GM12878 (cell line): ENCODE results near the gene PIGS. TPM values are rescaled to one million over a fixed set of nuclear protein-coding genes. Genes with fewer than 3 reads are reported as not detected.

Experiments
- ATAC-seq: fragments of 200-7000 bp; cut with Tn5 transposase; 3 replicates; pipeline ENCODE4 v1.9.1; 2020; ENCODE audit warnings: mild to moderate bottlenecking, moderate library complexity
- BruUV-seq: library from RNA; stranded (reverse); fragments of 400-500 nt; replicated peaks from 2 replicates; lab custom pipeline; 2021; lab: Mats Ljungman, UMichigan
- CTCF ChIA-PET: fragments of 300-600 bp; sonication (Branson Sonifier 250); formaldehyde crosslinking; extraction: SDS; loops from one replicate; lab custom pipeline; 2021; ENCODE audit warnings: inconsistent platforms; lab: Yijun Ruan, JAX
- POLR2A ChIA-PET: fragments of 350-600 bp; formaldehyde crosslinking; extraction: SDS; loops from one replicate; lab custom pipeline; 2021; ENCODE audit warnings: inconsistent platforms; lab: Charles Lee
- RAD21 ChIA-PET: fragments of 300-600 bp; sonication (Branson Sonifier 250); formaldehyde crosslinking; loops from one replicate; lab custom pipeline; 2023; ENCODE audit warnings: antibody characterized with exemption; ENCODE audit not compliant: unreplicated experiment; lab: Charles Lee
- SMC1A ChIA-PET: fragments of 300-600 bp; sonication (Branson Sonifier 250); formaldehyde crosslinking; loops from one replicate; lab custom pipeline; 2023; ENCODE audit not compliant: unreplicated experiment, uncharacterized antibody; lab: Charles Lee
- DNase-seq: peaks from one replicate; pipeline ENCODE4 v3.0.0-alpha.2; 2011; ENCODE audit warnings: low read depth, low spot score
- FAIRE-seq: peaks from 3 replicates; lab custom pipeline; 2011; peaks lifted over from hg19 to GRCh38; lab: Jason Lieb, UNC
- H2AFZ ChIP-seq: 2 replicates; pipeline ENCODE4 v1.6.0; 2011; ENCODE audit warnings: low read depth, low read length, control low read depth; ENCODE audit not compliant: control insufficient read depth
- H3K27ac ChIP-seq: 2 replicates; pipeline ENCODE4 v1.5.1; 2011; ENCODE audit warnings: control low read depth; ENCODE audit not compliant: control insufficient read depth, insufficient read depth
- H3K27me3 ChIP-seq, 2 experiments: replicated peaks in 1 of 2; 2 replicates each; pipeline versions ENCODE4 v1.6.0 to v1.6.1; 2011; ENCODE audit warnings: low read length in 1 of 2; ENCODE audit not compliant: control insufficient read depth in 2 of 2, insufficient read depth in 2 of 2
- H3K36me3 ChIP-seq, 2 experiments: 2 replicates each; pipeline ENCODE4 v1.5.1; 2011; ENCODE audit warnings: low read length in 1 of 2; ENCODE audit not compliant: control insufficient read depth in 2 of 2, insufficient read depth in 2 of 2
- H3K4me1 ChIP-seq: 2 replicates; pipeline ENCODE4 v1.6.1; 2011; ENCODE audit warnings: mild to moderate bottlenecking, low read length, moderate library complexity, mixed read lengths; ENCODE audit not compliant: control insufficient read depth, insufficient read depth
- H3K4me2 ChIP-seq: 2 replicates; pipeline ENCODE4 v1.6.0; 2011; ENCODE audit warnings: control low read depth; ENCODE audit not compliant: control insufficient read depth, insufficient read depth
- H3K4me3 ChIP-seq: fragments of 200-600 bp; sonication (generic); 2 replicates; pipeline ENCODE4 v1.5.1; 2016
- H3K79me2 ChIP-seq: 2 replicates; pipeline ENCODE4 v1.6.0; 2011; ENCODE audit warnings: low read length; ENCODE audit not compliant: control insufficient read depth, insufficient read depth
- H3K9ac ChIP-seq: 2 replicates; pipeline ENCODE4 v1.8.0; 2011; ENCODE audit warnings: low read length, control low read depth, mixed read lengths; ENCODE audit not compliant: control insufficient read depth, insufficient read depth
- H3K9me3 ChIP-seq: replicated peaks from 3 replicates; pipeline ENCODE4 v1.5.1; 2011; ENCODE audit warnings: mild to moderate bottlenecking, low read length; ENCODE audit not compliant: control insufficient read depth, insufficient read depth
- H4K20me1 ChIP-seq: 2 replicates; pipeline ENCODE4 v1.6.0; 2011; ENCODE audit not compliant: control insufficient read depth, insufficient read depth
- CBX3 ChIP-seq: fragments of 200-600 bp; sonication (generic); IDR thresholded peaks from 2 replicates; pipeline ENCODE4 v1.6.1; 2016; ENCODE audit warnings: low read depth, borderline replicate concordance
- CEBPZ ChIP-seq: fragments of 150-350 bp; IDR thresholded peaks from 2 replicates; pipeline ENCODE4 v1.6.1; 2016; ENCODE audit warnings: low read depth, low read length
- CUX1 ChIP-seq: IDR thresholded peaks from 2 replicates; pipeline ENCODE4 v1.6.1; 2012; ENCODE audit warnings: improper control_type of control experiment, low read depth, low read length; ENCODE audit not compliant: insufficient replicate concordance
- EP300 ChIP-seq, 2 experiments: fragments of 150-350 bp in 1 of 2; IDR thresholded peaks; 2 replicates each; pipeline ENCODE4 v1.6.1; 2011 to 2012; ENCODE audit warnings: low read depth in 2 of 2, low read length in 2 of 2, borderline replicate concordance in 1 of 2, improper control_type of control experiment in 1 of 2, inconsistent platforms in 1 of 2; ENCODE audit not compliant: control insufficient read depth in 1 of 2
- IRF5 ChIP-seq: fragments of 450-650 bp; IDR thresholded peaks from 2 replicates; pipeline ENCODE4 v1.6.1; 2017; ENCODE audit warnings: borderline replicate concordance
- MEF2B ChIP-seq: fragments of 450-650 bp; IDR thresholded peaks from 2 replicates; pipeline ENCODE4 v1.6.1; 2018; ENCODE audit warnings: mild to moderate bottlenecking, moderate library complexity; ENCODE audit not compliant: partially characterized antibody, poor library complexity, severe bottlenecking
- MTA3 ChIP-seq: IDR thresholded peaks from 2 replicates; pipeline ENCODE4 v1.6.1; 2012; ENCODE audit warnings: low read length, inconsistent platforms, borderline replicate concordance
- NFXL1 ChIP-seq: fragments of 450-650 bp; IDR thresholded peaks from 2 replicates; pipeline ENCODE4 v1.6.1; 2017; ENCODE audit warnings: antibody characterized with exemption, mild to moderate bottlenecking, borderline replicate concordance
- NR2F1 ChIP-seq: fragments of 450-650 bp; conservative IDR thresholded peaks from 2 replicates; pipeline ENCODE4 v1.6.1; 2017; ENCODE audit warnings: mild to moderate bottlenecking
- RFX5 ChIP-seq: IDR thresholded peaks from 2 replicates; pipeline ENCODE4 v1.6.1; 2011; ENCODE audit warnings: low read depth, low read length, improper control_type of control experiment
- SUZ12 ChIP-seq: fragments of 200-600 bp; sonication (generic); IDR thresholded peaks from one replicate; pipeline ENCODE4 v1.6.1; 2018; ENCODE audit warnings: antibody characterized with exemption, mild to moderate bottlenecking; ENCODE audit not compliant: unreplicated experiment
- TCF12 ChIP-seq: IDR thresholded peaks from 2 replicates; pipeline ENCODE4 v1.6.1; 2011; ENCODE audit warnings: low read depth, mild to moderate bottlenecking, low read length
- YBX1 ChIP-seq: fragments of 450-650 bp; IDR thresholded peaks from 2 replicates; pipeline ENCODE4 v1.6.1; 2016; ENCODE audit warnings: antibody characterized with exemption
- ZNF217 ChIP-seq: fragments of 450-650 bp; IDR thresholded peaks from 2 replicates; pipeline ENCODE4 v1.6.1; 2017; ENCODE audit warnings: antibody characterized with exemption, mild to moderate bottlenecking
- ZNF24 ChIP-seq: fragments of 450-650 bp; IDR thresholded peaks from 2 replicates; pipeline ENCODE4 v1.6.1; 2017; ENCODE audit warnings: antibody characterized with exemption, mild to moderate bottlenecking
- ZNF384 ChIP-seq: IDR thresholded peaks from 2 replicates; pipeline ENCODE4 v1.6.1; 2012; ENCODE audit warnings: low read depth, mild to moderate bottlenecking, low read length, improper control_type of control experiment, borderline replicate concordance
- WGBS: methylation state at CpG from one replicate; pipeline ENCODE4 v1.1.6; 2016; ENCODE audit warnings: low lambda C conversion rate; ENCODE audit not compliant: insufficient replicate concordance, insufficient coverage; ENCODE audit errors: missing lambda C conversion rate; 5-methylcytosine and 5-hydroxymethylcytosine counted together
- in situ Hi-C: fragments of 300-500 bp; cut with MboI; formaldehyde crosslinking; loops from 9 replicates; pipeline ENCODE4 v1.14.3; 2018; ENCODE audit warnings: mixed read lengths
- intact Hi-C: fragments of 100-400 bp; cut with micrococcal nuclease; formaldehyde crosslinking; loops from one replicate; pipeline ENCODE4 v1.14.2; 2022; ENCODE audit not compliant: unreplicated experiment
- polyA plus RNA-seq, 11 experiments: library from polyadenylated mRNA; depleted of rRNA in 4 of 11; unstranded in 6 of 11; stranded (reverse) in 5 of 11; fragments of >200 nt; fragmentation: Nextera tagmentation in 4 of 11; fragmentation: Illumina TruSeq in 1 of 11; extraction: Ambion mirVana in 4 of 11; extraction: Trizol in 1 of 11; gene quantifications; 1 replicate in 1 of 11; 2 replicates in 10 of 11; pipeline versions ENCODE4 v1.2.1 to v1.2.3, GENCODE V29; 2011 to 2016; ENCODE audit warnings: inconsistent platforms in 2 of 11, missing spikeins in 2 of 11, low read depth in 1 of 11
- total RNA-seq, 4 experiments: library from RNA; depleted of rRNA in 3 of 4; stranded (reverse); fragments of >200 nt in 3 of 4; fragmentation: Illumina TruSeq in 1 of 4; extraction: Trizol in 1 of 4; gene quantifications; 2 replicates each; pipeline versions ENCODE4 v1.2.1 to v1.2.3, GENCODE V29; 2013 to 2021

The PIGS gene
- total and polyA plus RNA-seq, 10 of the 15 experiments (the other 5 are each of a cell fraction or from before 2014, with no cell fraction given): 27.5 to 73.7 (median 50.7) TPM

- H3K9me3 ChIP-seq: peaks cover 1% of the 10 kb centered on the region; the same call in 1 of the 3 replicates
- FAIRE-seq: no peak
- H2AFZ ChIP-seq: no peak overlapping the region
- RAD21 ChIA-PET: no interaction called here
- in situ Hi-C loops: no loop called here
- no peak for ATAC-seq
- no peak for DNase-seq
- no peak overlapping the region for H3K4me2 ChIP-seq
- 56% methylated on average over 16 of the region's 16 CpGs for WGBS
- no peak overlapping the region for H3K9ac ChIP-seq
- no peaks in the 10 kb centered on the region for H3K36me3 ChIP-seq
- H4K20me1 ChIP-seq: no peaks in the 10 kb centered on the region
- POLR2A ChIA-PET: no interaction called here
- H3K79me2 ChIP-seq: no peaks in the 10 kb centered on the region
- H3K27ac ChIP-seq: no peak overlapping the region
- SMC1A ChIA-PET: no interaction called here
- no peaks in the 10 kb centered on the region for H3K27me3 ChIP-seq
- intact Hi-C loops: no loop called here
- H3K4me3 ChIP-seq: no peak overlapping the region
- peaks cover 9% of the 10 kb centered on the region for H3K4me1 ChIP-seq
- BruUV-seq: no TSS peak
- CTCF ChIA-PET: no interaction called here
- TF ChIP-seq ZNF384 (no peak), TCF12 (no peak), CEBPZ (no peak), ZNF217 (no peak), MEF2B (no peak), ZNF24 (no peak), RFX5 (no peak), NFXL1 (no peak), MTA3 (no peak), EP300 (IDR thresholded peaks at IDR 0.05; ENCODE audit: borderline replicate concordance in 1 of 2, control insufficient read depth in 1 of 2, low read depth in 2 of 2, low read length in 2 of 2) (no peak), SUZ12 (no peak), YBX1 (no peak), NR2F1 (no peak), CUX1 (no peak), CBX3 (no peak), IRF5 (no peak)
Observed at GRCh38 chr17:28514561-28515002, 56.7 kb downstream of the PIGS start.
